Kidney (tissue), 14 donors: ENCODE measurements around the gene GABBR2. TPM values are rescaled to one million over a fixed set of nuclear protein-coding genes. Genes with fewer than 3 reads are reported as not detected.

Experiments
- DNase-seq, 5 donors: peaks; one replicate each; pipeline ENCODE4 v3.0.0-alpha.2; 2013 to 2020
- FAIRE-seq: peaks from 2 replicates; lab custom pipeline; 2012; peaks lifted over from hg19 to GRCh38; lab: Jason Lieb, UNC
- H3K27ac ChIP-seq, 2 donors: one replicate each; pipeline ENCODE4 v1.7.0; 2013; ENCODE audit warnings: low read depth in 2 of 2, low read length in 2 of 2, inconsistent platforms in 1 of 2
- H3K27me3 ChIP-seq: one replicate; pipeline ENCODE4 v1.7.1; 2013; ENCODE audit warnings: low read length, inconsistent platforms; ENCODE audit not compliant: control insufficient read depth, insufficient read depth
- H3K36me3 ChIP-seq, 3 donors: one replicate each; pipeline versions ENCODE4 v1.7.0 to v1.7.1; 2013; ENCODE audit warnings: low read length in 3 of 3, control low read depth in 1 of 3, inconsistent platforms in 1 of 3; ENCODE audit not compliant: insufficient read depth in 3 of 3, control insufficient read depth in 2 of 3
- H3K4me1 ChIP-seq, 3 donors: one replicate each; pipeline versions ENCODE4 v1.7.0 to v1.7.1; 2013; ENCODE audit warnings: low read length in 3 of 3, inconsistent platforms in 1 of 3, low read depth in 1 of 3; ENCODE audit not compliant: control insufficient read depth in 2 of 3, insufficient read depth in 2 of 3
- H3K4me3 ChIP-seq, 3 donors: one replicate each; pipeline versions ENCODE4 v1.7.0 to v1.8.1; 2013; ENCODE audit warnings: low read length in 3 of 3, control low read depth in 1 of 3, inconsistent platforms in 1 of 3
- H3K9ac ChIP-seq, 3 donors: one replicate each; pipeline versions ENCODE4 v1.7.0 to v1.7.1; 2013; ENCODE audit warnings: low read length in 3 of 3, control low read depth in 1 of 3, inconsistent platforms in 1 of 3
- H3K9me3 ChIP-seq, 3 donors: one replicate each; pipeline versions ENCODE4 v1.7.0 to v1.7.1; 2013; ENCODE audit warnings: low read length in 3 of 3, control low read depth in 1 of 3, inconsistent platforms in 1 of 3; ENCODE audit not compliant: control insufficient read depth in 2 of 3, insufficient read depth in 1 of 3
- CTCF ChIP-seq: IDR thresholded peaks from 3 replicates; pipeline ENCODE4 v1.5.1; 2012; ENCODE audit warnings: mild to moderate bottlenecking, moderate library complexity, borderline replicate concordance; ENCODE audit not compliant: insufficient read depth; ENCODE audit errors: extremely low read depth
- intact Hi-C: fragments of 100-400 bp; cut with DNase I; formaldehyde crosslinking; loops from one replicate; pipeline ENCODE4 v1.11.1; 2022
- polyA plus RNA-seq: library from polyadenylated mRNA; stranded (reverse); fragments of 350-450 nt; fragmentation: Illumina TruSeq; extraction: RNeasy Lipid Tissue Mini Kit (QIAGEN cat#74804); gene quantifications from one replicate; pipeline ENCODE4 v1.2.3, GENCODE V29; 2014; ENCODE audit warnings: low read depth, low replicate concordance; ENCODE audit not compliant: insufficient read depth
- total RNA-seq: library from RNA; stranded (reverse); fragmentation: NEBNext Ultra II Directional; extraction: Animal tissue kit (Norgen Biotek cat#: 25700); gene quantifications from one replicate; pipeline ENCODE4 v1.2.1, GENCODE V29; 2021
- donor health status: control.
- donor health status: control.
- donor health status: control.
- donor health status: control.
- donor health status: control.
- donor health status: DM: yes; HTN: yes; CAD: no.
- donor health status: Normal renal cell carcinoma (clear cell type).

GABBR2 gene
- total and polyA plus RNA-seq, 2 donors from 2014 or later: 0.06 TPM; not detected in 1

- intact Hi-C loops: no loop called here
- no peak for FAIRE-seq
These were observed 150.2 kb downstream of the GABBR2 start for GRCh38 chr9:98558575-98558974.

GRCh38 chr9:98556511-98556910 is 152.2 kb downstream of the GABBR2 start:
- no peak overlapping the region for H3K27ac ChIP-seq
- TF ChIP-seq CTCF: no peak
- intact Hi-C loops: no loop called here

More at GRCh38 chr9:98558575-98558974, 150.2 kb downstream of the GABBR2 start:
- TF ChIP-seq CTCF: no peak
- Histone ChIP-seq H3K36me3 (no peaks in the 10 kb centered on the region), H3K4me3 (no peak overlapping the region), H3K27ac (no peak overlapping the region), H3K9ac (no peak overlapping the region), H3K4me1 (no peaks in the 10 kb centered on the region), H3K27me3 (no peaks in the 10 kb centered on the region), H3K9me3 (no peaks in the 10 kb centered on the region)
- DNase-seq: no peak

GRCh38 chr9:98555651-98556465 is 152.9 kb downstream of the GABBR2 start:
- H3K9ac ChIP-seq: no peak overlapping the region
- TF ChIP-seq CTCF: no peak
- H3K36me3 ChIP-seq: no peaks in the 10 kb centered on the region
- intact Hi-C loops: no loop called here
- H3K4me3 ChIP-seq: no peak overlapping the region
- H3K9me3 ChIP-seq: no peaks in the 10 kb centered on the region
- no peak for FAIRE-seq
- DNase-seq: no peak
- H3K4me1 ChIP-seq: no peaks in the 10 kb centered on the region
- H3K27ac ChIP-seq: no peak overlapping the region
- H3K27me3 ChIP-seq: no peaks in the 10 kb centered on the region

More at GRCh38 chr9:98556511-98556910, 152.2 kb downstream of the GABBR2 start:
- H3K4me1 ChIP-seq: no peaks in the 10 kb centered on the region
- no peak for FAIRE-seq
- no peak for DNase-seq
- H3K4me3 ChIP-seq: no peak overlapping the region
- no peak overlapping the region for H3K9ac ChIP-seq
- H3K27me3 ChIP-seq: no peaks in the 10 kb centered on the region
- no peaks in the 10 kb centered on the region for H3K9me3 ChIP-seq
- no peaks in the 10 kb centered on the region for H3K36me3 ChIP-seq
